Measurements from ENCODE around the gene RASSF5. TPM values are rescaled to one million over a fixed set of nuclear protein-coding genes. Genes with fewer than 3 reads are reported as not detected.

Gene RASSF5
- total RNA-seq, 1 experiment from 2014 or later, result 27.2 TPM

GRCh38 chr1:206544562-206545257 lies 37.4 kb downstream of the RASSF5 start:
- H3K36me3 ChIP-seq (ENCODE audit: insufficient read depth, low read length), result no peaks in the 10 kb centered on the region
- no peaks in the 10 kb centered on the region for H3K9me2 ChIP-seq (replicated peaks; ENCODE audit: insufficient read depth, low read length)
- no peak overlapping the region for H2AFZ ChIP-seq (ENCODE audit: low read length)
- no peaks in the 10 kb centered on the region for H3K79me2 ChIP-seq (ENCODE audit: low read length)
- H3K4me3 ChIP-seq (ENCODE audit: low read length), result no peak overlapping the region
- no peak overlapping the region for H3K27ac ChIP-seq (ENCODE audit: low read length)
- H4K20me1 ChIP-seq (ENCODE audit: insufficient read depth, low read depth, low read length), result no peaks in the 10 kb centered on the region
- H3K27me3 ChIP-seq (ENCODE audit: low read length), result no peaks in the 10 kb centered on the region
- no peaks in the 10 kb centered on the region for H3K4me1 ChIP-seq (ENCODE audit: low read length)
- H3K9ac ChIP-seq (ENCODE audit: low read length), result no peak overlapping the region
- no peaks in the 10 kb centered on the region for H3K9me3 ChIP-seq (ENCODE audit: low read length)
- DNase-seq, result peak; percentile 92
- no peak overlapping the region for H3K4me2 ChIP-seq (ENCODE audit: low read depth, low read length, poor library complexity, severe bottlenecking)

- H3K27me3 ChIP-seq (ENCODE audit: low read length), result no peaks in the 10 kb centered on the region
- no peaks in the 10 kb centered on the region for H3K79me2 ChIP-seq (ENCODE audit: low read length)
- H3K4me1 ChIP-seq (ENCODE audit: low read length), result no peaks in the 10 kb centered on the region
- no peak overlapping the region for H3K4me2 ChIP-seq (ENCODE audit: low read depth, low read length, poor library complexity, severe bottlenecking)
- no peaks in the 10 kb centered on the region for H3K9me3 ChIP-seq (ENCODE audit: low read length)
- no peak for DNase-seq
- no peak overlapping the region for H2AFZ ChIP-seq (ENCODE audit: low read length)
- no peaks in the 10 kb centered on the region for H4K20me1 ChIP-seq (ENCODE audit: insufficient read depth, low read depth, low read length)
- H3K9me2 ChIP-seq (replicated peaks; ENCODE audit: insufficient read depth, low read length), result no peaks in the 10 kb centered on the region
- H3K27ac ChIP-seq (ENCODE audit: low read length), result no peak overlapping the region
- H3K36me3 ChIP-seq (ENCODE audit: insufficient read depth, low read length), result no peaks in the 10 kb centered on the region
- H3K9ac ChIP-seq (ENCODE audit: low read length), result no peak overlapping the region
- no peak overlapping the region for H3K4me3 ChIP-seq (ENCODE audit: low read length)
Observed at GRCh38 chr1:206545351-206545750, 38.0 kb downstream of the RASSF5 start.

- H3K27ac ChIP-seq (ENCODE audit: low read length), result no peak overlapping the region
- no peak overlapping the region for H3K4me2 ChIP-seq (ENCODE audit: low read depth, low read length, poor library complexity, severe bottlenecking)
- no peak overlapping the region for H3K9ac ChIP-seq (ENCODE audit: low read length)
- H3K79me2 ChIP-seq (ENCODE audit: low read length), result no peaks in the 10 kb centered on the region
- DNase-seq, result no peak
- no peak overlapping the region for H2AFZ ChIP-seq (ENCODE audit: low read length)
- no peaks in the 10 kb centered on the region for H3K9me2 ChIP-seq (replicated peaks; ENCODE audit: insufficient read depth, low read length)
- H3K4me3 ChIP-seq (ENCODE audit: low read length), result no peak overlapping the region
- H4K20me1 ChIP-seq (ENCODE audit: insufficient read depth, low read depth, low read length), result no peaks in the 10 kb centered on the region
- no peaks in the 10 kb centered on the region for H3K4me1 ChIP-seq (ENCODE audit: low read length)
- H3K27me3 ChIP-seq (ENCODE audit: low read length), result no peaks in the 10 kb centered on the region
- H3K9me3 ChIP-seq (ENCODE audit: low read length), result no peaks in the 10 kb centered on the region
- no peaks in the 10 kb centered on the region for H3K36me3 ChIP-seq (ENCODE audit: insufficient read depth, low read length)
Observed at GRCh38 chr1:206547104-206547503, 39.8 kb downstream of the RASSF5 start.

GRCh38 chr1:206550446-206550845 lies 43.1 kb downstream of the RASSF5 start:
- H3K4me1 ChIP-seq (ENCODE audit: low read length), result no peaks in the 10 kb centered on the region

GRCh38 chr1:206551296-206551985 lies 44.1 kb downstream of the RASSF5 start:
- Histone ChIP-seq H3K9me2 (replicated peaks; ENCODE audit: insufficient read depth, low read length) (no peaks in the 10 kb centered on the region), H3K27me3 (ENCODE audit: low read length) (no peaks in the 10 kb centered on the region), H3K36me3 (ENCODE audit: insufficient read depth, low read length) (no peaks in the 10 kb centered on the region), H3K4me2 (ENCODE audit: low read depth, low read length, poor library complexity, severe bottlenecking) (no peak overlapping the region), H3K4me3 (ENCODE audit: low read length) (no peak overlapping the region), H3K27ac (ENCODE audit: low read length) (no peak overlapping the region), H3K4me1 (ENCODE audit: low read length) (peaks cover 4% of the 10 kb centered on the region), H3K9me3 (ENCODE audit: low read length) (no peaks in the 10 kb centered on the region), H4K20me1 (ENCODE audit: insufficient read depth, low read depth, low read length) (no peaks in the 10 kb centered on the region), H3K79me2 (ENCODE audit: low read length) (no peaks in the 10 kb centered on the region), H2AFZ (ENCODE audit: low read length) (no peak overlapping the region), H3K9ac (ENCODE audit: low read length) (no peak overlapping the region)
- no peak for DNase-seq

More at GRCh38 chr1:206550446-206550845, 43.1 kb downstream of the RASSF5 start:
- H2AFZ ChIP-seq (ENCODE audit: low read length), result no peak overlapping the region
- H3K4me2 ChIP-seq (ENCODE audit: low read depth, low read length, poor library complexity, severe bottlenecking), result no peak overlapping the region
- no peaks in the 10 kb centered on the region for H3K9me2 ChIP-seq (replicated peaks; ENCODE audit: insufficient read depth, low read length)
- no peaks in the 10 kb centered on the region for H3K9me3 ChIP-seq (ENCODE audit: low read length)
- H3K79me2 ChIP-seq (ENCODE audit: low read length), result no peaks in the 10 kb centered on the region
- no peak overlapping the region for H3K4me3 ChIP-seq (ENCODE audit: low read length)
- H3K9ac ChIP-seq (ENCODE audit: low read length), result no peak overlapping the region
- no peaks in the 10 kb centered on the region for H3K36me3 ChIP-seq (ENCODE audit: insufficient read depth, low read length)
- H3K27me3 ChIP-seq (ENCODE audit: low read length), result no peaks in the 10 kb centered on the region
- no peaks in the 10 kb centered on the region for H4K20me1 ChIP-seq (ENCODE audit: insufficient read depth, low read depth, low read length)
- no peak for DNase-seq
- H3K27ac ChIP-seq (ENCODE audit: low read length), result no peak overlapping the region

GRCh38 chr1:206551986-206552326 lies 44.6 kb downstream of the RASSF5 start:
- Histone ChIP-seq H2AFZ (ENCODE audit: low read length) (no peak overlapping the region), H3K36me3 (ENCODE audit: insufficient read depth, low read length) (no peaks in the 10 kb centered on the region), H3K9me3 (ENCODE audit: low read length) (no peaks in the 10 kb centered on the region), H4K20me1 (ENCODE audit: insufficient read depth, low read depth, low read length) (no peaks in the 10 kb centered on the region), H3K9ac (ENCODE audit: low read length) (no peak overlapping the region), H3K79me2 (ENCODE audit: low read length) (no peaks in the 10 kb centered on the region), H3K4me2 (ENCODE audit: low read depth, low read length, poor library complexity, severe bottlenecking) (no peak overlapping the region), H3K4me3 (ENCODE audit: low read length) (no peak overlapping the region), H3K9me2 (replicated peaks; ENCODE audit: insufficient read depth, low read length) (no peaks in the 10 kb centered on the region), H3K27ac (ENCODE audit: low read length) (no peak overlapping the region), H3K4me1 (ENCODE audit: low read length) (peaks cover 9% of the 10 kb centered on the region), H3K27me3 (ENCODE audit: low read length) (no peaks in the 10 kb centered on the region)
- no peak for DNase-seq

- H3K4me1 ChIP-seq (ENCODE audit: low read length), result peaks cover 22% of the 10 kb centered on the region
- no peak overlapping the region for H3K4me3 ChIP-seq (ENCODE audit: low read length)
- H3K4me2 ChIP-seq (ENCODE audit: low read depth, low read length, poor library complexity, severe bottlenecking), result no peak overlapping the region
- H3K9ac ChIP-seq (ENCODE audit: low read length), result no peak overlapping the region
- no peaks in the 10 kb centered on the region for H3K36me3 ChIP-seq (ENCODE audit: insufficient read depth, low read length)
- H4K20me1 ChIP-seq (ENCODE audit: insufficient read depth, low read depth, low read length), result no peaks in the 10 kb centered on the region
- peaks cover 18% of the 10 kb centered on the region for H3K79me2 ChIP-seq (ENCODE audit: low read length)
- H3K27me3 ChIP-seq (ENCODE audit: low read length), result no peaks in the 10 kb centered on the region
- no peak overlapping the region for H3K27ac ChIP-seq (ENCODE audit: low read length)
- no peaks in the 10 kb centered on the region for H3K9me2 ChIP-seq (replicated peaks; ENCODE audit: insufficient read depth, low read length)
- no peak overlapping the region for H2AFZ ChIP-seq (ENCODE audit: low read length)
- no peak for DNase-seq
- H3K9me3 ChIP-seq (ENCODE audit: low read length), result no peaks in the 10 kb centered on the region
Observed at GRCh38 chr1:206554211-206554610, 46.9 kb downstream of the RASSF5 start.

GRCh38 chr1:206554701-206555472 lies 47.6 kb downstream of the RASSF5 start:
- Histone ChIP-seq H3K4me1 (ENCODE audit: low read length) (peaks cover 29% of the 10 kb centered on the region), H3K4me2 (ENCODE audit: low read depth, low read length, poor library complexity, severe bottlenecking) (no peak overlapping the region), H3K27ac (ENCODE audit: low read length) (no peak overlapping the region), H3K79me2 (ENCODE audit: low read length) (peaks cover 25% of the 10 kb centered on the region), H3K27me3 (ENCODE audit: low read length) (no peaks in the 10 kb centered on the region), H3K9me2 (replicated peaks; ENCODE audit: insufficient read depth, low read length) (no peaks in the 10 kb centered on the region), H3K9ac (ENCODE audit: low read length) (no peak overlapping the region), H4K20me1 (ENCODE audit: insufficient read depth, low read depth, low read length) (no peaks in the 10 kb centered on the region), H3K4me3 (ENCODE audit: low read length) (no peak overlapping the region), H3K9me3 (ENCODE audit: low read length) (no peaks in the 10 kb centered on the region), H3K36me3 (ENCODE audit: insufficient read depth, low read length) (no peaks in the 10 kb centered on the region), H2AFZ (ENCODE audit: low read length) (no peak overlapping the region)
- DNase-seq, result no peak
